DND-41 (cell line): ENCODE data around the gene EPC2.

Experiments used
- CTCF ChIP-seq: IDR thresholded peaks from 2 replicates; pipeline ENCODE4 v1.5.1; 2012; ENCODE audit warnings: borderline replicate concordance, low read length, moderate library complexity, mild to moderate bottlenecking; ENCODE audit not compliant: poor library complexity, severe bottlenecking; ENCODE audit errors: extremely low read depth
- EZH2 ChIP-seq: IDR thresholded peaks from 3 replicates; pipeline ENCODE4 v1.6.1; 2012; ENCODE audit warnings: borderline replicate concordance, low read depth, mild to moderate bottlenecking, moderate library complexity, low read length, inconsistent platforms; ENCODE audit not compliant: severe bottlenecking

- TF ChIP-seq EZH2 (no peak), CTCF (no peak)
Observed at GRCh38 chr2:148796735-148797512, 152.4 kb downstream of the EPC2 start.
